Endodermal cell (in vitro differentiated cells): ENCODE measurements around the gene SERPING1. TPM values are rescaled to one million over a fixed set of nuclear protein-coding genes. Genes with fewer than 3 reads are reported as not detected.

ENCODE experiments used
- DNase-seq: peaks from one replicate; pipeline ENCODE4 v3.0.0-alpha.2; 2017
- H3K27ac ChIP-seq: 2 replicates; pipeline ENCODE4 v1.5.1; 2013; ENCODE audit warnings: mild to moderate bottlenecking, low read depth, low read length, moderate library complexity
- H3K27me3 ChIP-seq: 2 replicates; pipeline ENCODE4 v1.6.1; 2013; ENCODE audit warnings: mild to moderate bottlenecking, low read length, moderate library complexity; ENCODE audit not compliant: insufficient read depth, control insufficient read depth, poor library complexity, severe bottlenecking
- H3K36me3 ChIP-seq: 2 replicates; pipeline ENCODE4 v1.7.0; 2013; ENCODE audit warnings: mild to moderate bottlenecking, low read length, moderate library complexity; ENCODE audit not compliant: control insufficient read depth, insufficient read depth
- H3K4me1 ChIP-seq: one replicate; pipeline ENCODE4 v1.7.0; 2013; ENCODE audit warnings: low read length; ENCODE audit not compliant: control insufficient read depth, insufficient read depth
- H3K4me3 ChIP-seq: 2 replicates; pipeline ENCODE4 v1.5.1; 2013; ENCODE audit warnings: mild to moderate bottlenecking, low read length, moderate library complexity
- H3K9ac ChIP-seq: 2 replicates; pipeline ENCODE4 v1.6.1; 2013; ENCODE audit warnings: mild to moderate bottlenecking, low read length, moderate library complexity; ENCODE audit not compliant: poor library complexity, severe bottlenecking; ENCODE audit errors: extremely low read depth
- H3K9me3 ChIP-seq: 2 replicates; pipeline ENCODE4 v1.6.1; 2013; ENCODE audit warnings: mild to moderate bottlenecking, low read length, moderate library complexity; ENCODE audit not compliant: control insufficient read depth
- H3K27ac Mint-ChIP-seq: 2 replicates; pipeline ENCODE4 v1.8.0; 2020; ENCODE audit warnings: mixed read lengths
- H3K27me3 Mint-ChIP-seq: 2 replicates; pipeline ENCODE4 v1.8.0; 2021; ENCODE audit warnings: mild to moderate bottlenecking, mixed read lengths; ENCODE audit not compliant: insufficient read depth
- H3K36me3 Mint-ChIP-seq: 2 replicates; pipeline ENCODE4 v1.8.0; 2020; ENCODE audit warnings: low read depth, mixed read lengths
- H3K4me1 Mint-ChIP-seq: 2 replicates; pipeline ENCODE4 v1.8.0; 2020; ENCODE audit warnings: mixed read lengths
- H3K4me3 Mint-ChIP-seq: 2 replicates; pipeline ENCODE4 v1.8.0; 2020; ENCODE audit warnings: mild to moderate bottlenecking, moderate library complexity, mixed read lengths
- H3K9me3 Mint-ChIP-seq: 2 replicates; pipeline ENCODE4 v1.8.0; 2020; ENCODE audit warnings: mild to moderate bottlenecking, mixed read lengths
- CTCF ChIP-seq: fragments of 200-600 bp; sonication (generic); conservative IDR thresholded peaks from 2 replicates; pipeline ENCODE4 v1.5.0; 2021; ENCODE audit warnings: antibody characterized with exemption, mild to moderate bottlenecking
- WGBS, 2 experiments: methylation state at CpG; one replicate each; pipeline versions ENCODE4 v1.1.5 to v1.1.7; 2013; ENCODE audit warnings: missing lambda C conversion rate in 2 of 2, mixed read lengths in 1 of 2; ENCODE audit not compliant: insufficient coverage in 1 of 2, insufficient read length in 1 of 2; 5-methylcytosine and 5-hydroxymethylcytosine counted together
- total RNA-seq, 2 donors: library from RNA; stranded (reverse); fragmentation: NEBNext Ultra II Directional in 1 of 2; extraction: Animal tissue kit (Norgen Biotek cat#: 25700) in 1 of 2; gene quantifications; 2 replicates in 1 of 2; 3 replicates in 1 of 2; pipeline ENCODE4 v1.2.1, GENCODE V29; 2021

The SERPING1 gene
- total RNA-seq, 2 donors from 2014 or later, result 67.8 to 73.5 TPM

- peaks cover 20% of the 10 kb centered on the region for H3K27me3 Mint-ChIP-seq
- Histone ChIP-seq H3K9ac (no peak overlapping the region), H3K4me1 (no peaks in the 10 kb centered on the region), H3K4me3 (peak overlapping the region; percentile 84), H3K27me3 (peaks cover 6% of the 10 kb centered on the region), H3K27ac (peak overlapping the region; percentile 95), H3K36me3 (no peaks in the 10 kb centered on the region), H3K9me3 (no peaks in the 10 kb centered on the region)
- no peaks in the 10 kb centered on the region for H3K9me3 Mint-ChIP-seq
- peak; percentile 98 for TF ChIP-seq CTCF
- 39 to 72% methylated on average over 3 to 6 of the region's 6 CpGs for WGBS, 2 experiments
- peak overlapping the region; percentile 74 for H3K4me3 Mint-ChIP-seq
- peaks cover 4% of the 10 kb centered on the region for H3K4me1 Mint-ChIP-seq
- H3K36me3 Mint-ChIP-seq, result no peaks in the 10 kb centered on the region
- peak; percentile 97 for DNase-seq
- H3K27ac Mint-ChIP-seq, result peak overlapping the region; percentile 85
Measured at GRCh38 chr11:57568330-57568766, 29.1 kb upstream of the SERPING1 start.

DNA sequence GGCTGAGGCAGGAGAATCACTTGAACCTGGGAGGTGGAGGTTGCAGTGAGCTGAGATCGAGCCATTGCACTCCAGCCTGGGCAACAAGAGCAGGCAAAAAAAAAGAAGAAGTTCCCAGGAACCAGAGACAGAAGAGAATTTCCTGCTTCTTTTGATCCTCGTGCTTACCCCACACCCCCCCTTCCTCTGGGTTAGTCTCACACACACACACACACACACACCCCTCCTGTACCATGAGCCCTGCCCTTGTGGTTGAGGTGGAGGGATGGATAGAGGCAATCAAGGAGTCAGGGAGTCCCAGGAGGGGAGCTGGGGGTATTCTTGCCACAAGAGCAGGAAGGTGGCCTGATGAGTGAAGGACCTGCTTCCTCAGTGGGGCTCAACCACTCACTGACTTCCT lies 25.9 kb upstream of the SERPING1 start:
- Mint-ChIP-seq H3K4me1 (peaks cover 13% of the 10 kb centered on the region), H3K9me3 (no peaks in the 10 kb centered on the region), H3K27me3 (peaks cover 17% of the 10 kb centered on the region), H3K27ac (no peak overlapping the region), H3K4me3 (no peak overlapping the region), H3K36me3 (no peaks in the 10 kb centered on the region)
- Histone ChIP-seq H3K36me3 (no peaks in the 10 kb centered on the region), H3K4me3 (no peak overlapping the region), H3K4me1 (no peaks in the 10 kb centered on the region), H3K27me3 (peaks cover 6% of the 10 kb centered on the region), H3K9ac (no peak overlapping the region), H3K27ac (no peak overlapping the region), H3K9me3 (no peaks in the 10 kb centered on the region)
- no peak for DNase-seq
- no peak for TF ChIP-seq CTCF
- 83 to 92% methylated on average over 1 of the region's 2 CpGs for WGBS, 2 experiments

GRCh38 chr11:57574061-57574460 lies 23.4 kb upstream of the SERPING1 start:
- H3K27me3 ChIP-seq, result no peaks in the 10 kb centered on the region
- no peaks in the 10 kb centered on the region for H3K4me1 ChIP-seq
- no peaks in the 10 kb centered on the region for H3K36me3 ChIP-seq
- H3K27ac ChIP-seq, result no peak overlapping the region
- Mint-ChIP-seq H3K9me3 (no peaks in the 10 kb centered on the region), H3K36me3 (no peaks in the 10 kb centered on the region), H3K4me3 (no peak overlapping the region), H3K27ac (no peak overlapping the region), H3K27me3 (peaks cover 14% of the 10 kb centered on the region), H3K4me1 (peaks cover 12% of the 10 kb centered on the region)
- DNase-seq, result peak; percentile 55
- H3K4me3 ChIP-seq, result no peak overlapping the region
- no peak for TF ChIP-seq CTCF
- no peaks in the 10 kb centered on the region for H3K9me3 ChIP-seq
- WGBS, 2 experiments, result 69 to 73% methylated on average over 4 of the region's 4 CpGs
- no peak overlapping the region for H3K9ac ChIP-seq
